ENCODE data around the gene TBC1D9B.

The TBC1D9B gene

DNA sequence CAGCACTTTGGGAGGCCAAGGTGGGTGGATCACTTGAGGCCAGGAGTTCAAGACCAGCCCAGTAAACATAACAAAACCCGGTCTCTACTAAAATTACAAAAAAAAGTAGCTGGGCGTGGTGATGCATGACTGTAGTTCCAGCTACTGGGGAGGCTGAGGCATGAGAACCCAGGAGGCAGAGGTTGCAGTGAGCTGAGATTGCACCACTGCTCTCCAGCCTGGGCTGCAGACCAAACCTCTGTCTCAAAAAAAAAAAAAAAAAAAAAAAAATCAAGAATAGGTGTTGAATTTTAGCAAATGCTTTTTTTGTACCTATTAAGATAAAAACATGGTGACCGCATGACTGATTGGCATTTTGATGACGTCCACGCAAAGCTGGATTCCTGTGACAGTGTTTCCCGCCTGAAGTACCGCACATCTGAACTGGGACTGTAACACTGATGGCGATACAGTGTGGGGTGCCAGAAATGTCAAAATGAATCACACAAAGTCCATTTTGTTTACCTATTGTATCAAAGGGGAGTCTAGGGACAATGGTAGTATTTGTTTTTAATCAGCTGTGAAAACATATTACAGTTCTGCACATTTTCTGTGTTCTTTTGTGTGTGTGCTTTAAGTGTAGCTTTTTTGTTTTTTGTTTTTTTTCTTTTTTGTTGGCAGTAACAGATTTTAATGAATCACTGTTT is 23.2 kb upstream of the TBC1D9B start:
- TF ChIP-seq, protein P1, sequence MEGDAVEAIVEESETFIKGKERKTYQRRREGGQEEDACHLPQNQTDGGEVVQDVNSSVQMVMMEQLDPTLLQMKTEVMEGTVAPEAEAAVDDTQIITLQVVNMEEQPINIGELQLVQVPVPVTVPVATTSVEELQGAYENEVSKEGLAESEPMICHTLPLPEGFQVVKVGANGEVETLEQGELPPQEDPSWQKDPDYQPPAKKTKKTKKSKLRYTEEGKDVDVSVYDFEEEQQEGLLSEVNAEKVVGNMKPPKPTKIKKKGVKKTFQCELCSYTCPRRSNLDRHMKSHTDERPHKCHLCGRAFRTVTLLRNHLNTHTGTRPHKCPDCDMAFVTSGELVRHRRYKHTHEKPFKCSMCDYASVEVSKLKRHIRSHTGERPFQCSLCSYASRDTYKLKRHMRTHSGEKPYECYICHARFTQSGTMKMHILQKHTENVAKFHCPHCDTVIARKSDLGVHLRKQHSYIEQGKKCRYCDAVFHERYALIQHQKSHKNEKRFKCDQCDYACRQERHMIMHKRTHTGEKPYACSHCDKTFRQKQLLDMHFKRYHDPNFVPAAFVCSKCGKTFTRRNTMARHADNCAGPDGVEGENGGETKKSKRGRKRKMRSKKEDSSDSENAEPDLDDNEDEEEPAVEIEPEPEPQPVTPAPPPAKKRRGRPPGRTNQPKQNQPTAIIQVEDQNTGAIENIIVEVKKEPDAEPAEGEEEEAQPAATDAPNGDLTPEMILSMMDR (IDR thresholded peaks at IDR 0.05; ENCODE audit: insufficient read depth, missing control alignments): no peak
- FAIRE-seq: no peak
- no peak for DNase-seq (ENCODE audit: insufficient read length, low spot score)

DNA sequence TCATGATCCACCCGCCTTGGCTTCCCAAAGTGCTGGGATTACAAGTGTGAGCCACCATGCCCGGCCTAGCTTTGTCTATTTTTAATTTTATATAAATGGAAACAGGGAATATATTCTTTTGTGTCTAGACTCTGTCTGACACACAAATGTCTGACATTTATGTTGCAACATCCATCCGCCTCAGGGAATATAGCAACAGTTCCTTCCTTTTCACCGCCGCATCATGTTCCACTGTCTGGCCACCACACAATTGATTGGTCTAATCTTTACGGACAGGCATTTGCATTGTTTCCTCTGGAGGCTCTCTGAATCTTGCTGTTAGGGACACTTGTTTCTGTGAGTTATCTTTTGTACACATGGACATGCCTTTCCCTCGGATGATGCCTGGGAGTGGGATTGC is 20.1 kb upstream of the TBC1D9B start:
- TF ChIP-seq, protein P1 (IDR thresholded peaks at IDR 0.05; ENCODE audit: insufficient read depth, missing control alignments): no peak
- no peak for FAIRE-seq
- DNase-seq (ENCODE audit: insufficient read length, low spot score): no peak

DNA sequence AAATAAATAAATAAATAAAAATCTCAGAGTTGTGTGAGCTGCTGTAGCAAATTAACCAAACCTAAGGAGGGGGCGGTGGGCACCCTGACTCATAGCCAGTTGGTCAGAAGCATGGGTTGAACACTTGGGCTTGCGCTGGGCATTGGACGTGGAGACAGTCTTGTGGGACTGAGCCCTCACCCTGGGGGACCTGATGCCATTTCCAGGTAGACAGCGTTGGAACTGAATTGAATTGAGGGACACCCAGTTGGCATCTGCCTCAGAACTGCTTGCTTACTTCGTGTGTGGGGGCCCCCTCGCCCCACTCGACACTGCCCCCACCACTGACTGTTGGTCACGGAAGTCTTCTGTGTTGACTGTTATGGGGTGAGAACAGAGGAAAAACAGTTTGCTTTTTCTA is 19.0 kb upstream of the TBC1D9B start:
- TF ChIP-seq, protein P1 (IDR thresholded peaks at IDR 0.05; ENCODE audit: insufficient read depth, missing control alignments): no peak
- FAIRE-seq: no peak
- DNase-seq (ENCODE audit: insufficient read length, low spot score): no peak

DNA sequence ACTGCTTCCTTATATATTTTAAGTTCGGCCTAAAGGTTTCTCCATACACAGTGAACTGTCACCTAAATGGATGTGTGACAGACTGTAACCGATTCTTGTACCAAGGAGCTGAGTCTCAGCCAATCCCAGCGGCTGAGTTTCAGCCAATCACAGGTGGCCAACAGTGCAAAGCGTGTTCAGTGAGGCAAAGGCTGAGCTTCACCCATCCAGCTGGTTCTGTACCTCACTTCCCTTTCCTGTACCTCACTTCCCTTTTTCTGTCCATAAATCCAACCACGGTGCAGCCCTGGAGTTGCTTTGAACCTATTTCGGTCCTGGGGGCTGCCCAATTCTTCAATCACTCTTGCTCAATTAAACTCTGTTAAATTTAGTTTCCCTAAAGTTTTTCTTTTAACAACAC is 15.7 kb upstream of the TBC1D9B start:
- DNase-seq (ENCODE audit: insufficient read length, low spot score) (no peak), FAIRE-seq (no peak)
- TF ChIP-seq, protein P1 (IDR thresholded peaks at IDR 0.05; ENCODE audit: insufficient read depth, missing control alignments): no peak

DNA sequence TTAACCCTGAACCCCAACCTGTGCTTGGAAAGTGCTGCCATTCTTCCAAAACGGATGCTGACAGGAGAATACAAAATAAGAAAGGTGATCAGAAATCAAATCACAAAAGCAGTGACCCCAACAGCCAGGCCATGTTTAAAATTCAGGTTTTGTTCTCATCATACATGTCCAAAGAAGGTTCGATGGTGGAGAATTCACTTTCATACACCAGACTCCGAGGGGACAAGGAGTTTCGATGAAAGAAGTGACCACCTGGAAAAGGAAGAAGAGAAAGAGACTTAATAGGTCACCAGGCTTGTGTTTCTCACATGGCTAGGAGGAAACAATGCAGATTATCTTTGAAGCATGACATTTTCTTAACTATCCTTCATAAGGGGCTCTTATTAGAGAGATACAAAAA is 12.5 kb upstream of the TBC1D9B start:
- no peak for FAIRE-seq
- TF ChIP-seq, protein P1 (IDR thresholded peaks at IDR 0.05; ENCODE audit: insufficient read depth, missing control alignments): no peak
- DNase-seq (ENCODE audit: insufficient read length, low spot score): no peak

DNA sequence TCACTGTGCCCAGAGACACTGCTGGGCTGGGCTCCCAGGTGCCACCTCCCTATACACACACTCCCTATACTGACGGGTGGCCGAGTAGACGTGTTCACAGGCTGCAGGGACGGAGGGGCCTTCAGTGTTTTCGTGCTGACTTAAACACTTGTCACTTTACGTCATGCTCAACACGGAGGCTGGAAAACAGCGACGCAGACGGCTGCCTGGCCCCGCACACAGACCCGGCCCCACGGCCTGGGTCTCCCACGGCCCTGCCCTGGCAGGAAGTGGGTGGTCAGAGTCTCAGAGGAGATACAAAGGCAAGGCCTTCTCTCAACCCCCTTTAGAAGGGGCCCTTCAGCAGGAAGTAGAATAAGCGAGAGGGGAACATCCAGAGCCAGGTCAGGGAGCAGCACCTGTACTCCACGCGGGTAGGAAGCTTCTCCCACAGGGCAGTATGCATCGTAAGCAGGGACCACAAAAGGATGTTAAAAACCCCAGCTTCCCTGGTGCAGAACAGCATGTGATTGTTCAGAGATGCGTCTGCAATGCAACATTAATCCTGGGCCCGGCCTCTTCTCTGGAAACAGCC is 11.9 kb upstream of the TBC1D9B start:
- FAIRE-seq: no peak
- no peak for DNase-seq (ENCODE audit: insufficient read length, low spot score)
- TF ChIP-seq, protein P1 (IDR thresholded peaks at IDR 0.05; ENCODE audit: insufficient read depth, missing control alignments): no peak

DNA sequence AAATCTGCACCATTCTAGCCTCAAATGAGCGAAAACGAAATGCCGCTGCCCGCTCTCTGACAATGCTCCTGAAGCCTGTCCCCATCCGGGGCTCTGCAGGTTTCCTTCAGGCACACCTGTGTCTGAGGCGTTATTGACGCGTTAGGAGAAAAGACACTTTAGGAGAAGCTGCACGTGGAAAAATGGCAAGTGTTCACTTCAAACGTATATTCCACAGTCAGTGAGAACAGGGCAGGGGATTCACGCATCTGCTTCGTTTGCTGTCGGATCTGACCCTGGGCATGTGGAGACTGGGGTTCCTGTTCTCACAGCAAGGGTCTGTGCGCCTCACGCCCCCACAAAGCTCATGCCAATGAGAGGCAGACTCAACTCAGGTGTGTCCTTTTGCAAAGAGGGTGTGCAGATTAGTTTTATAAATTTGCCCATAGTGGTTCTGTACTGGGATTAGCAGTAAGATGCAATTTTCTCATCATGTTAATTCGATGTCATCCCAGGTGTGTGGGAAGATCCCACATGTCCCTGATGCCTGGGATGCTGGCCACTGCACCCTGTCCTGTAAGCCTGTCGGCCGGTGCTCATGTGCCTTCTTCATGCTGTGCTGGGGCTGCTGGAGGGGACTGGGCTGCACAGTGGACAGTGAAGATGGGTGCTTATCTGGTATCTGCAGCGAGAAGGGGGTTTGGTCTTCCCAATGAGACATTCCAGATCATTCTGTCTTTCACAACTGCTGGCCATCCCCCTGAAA is 11.2 kb upstream of the TBC1D9B start:
- TF ChIP-seq, protein P1 (IDR thresholded peaks at IDR 0.05; ENCODE audit: insufficient read depth, missing control alignments): no peak
- DNase-seq (ENCODE audit: insufficient read length, low spot score) (no peak), FAIRE-seq (no peak)
